Lung (tissue), 16 donors: ENCODE measurements around the gene SDE2. TPM values are rescaled to one million over a fixed set of nuclear protein-coding genes. Genes with fewer than 3 reads are reported as not detected.

Experiments used
- ATAC-seq: fragments of 200-7000 bp; cut with Tn5 transposase; one replicate; pipeline ENCODE4 v1.9.1; 2020; ENCODE audit warnings: moderate number of reproducible peaks; ENCODE audit not compliant: insufficient read depth, low FRiP score
- DNase-seq, 3 donors: peaks; one replicate each; pipeline ENCODE4 v3.0.0-alpha.2; 2013 to 2017
- H3K27ac ChIP-seq, 2 donors: one replicate each; pipeline ENCODE4 v1.5.1; 2013; ENCODE audit warnings: mild to moderate bottlenecking in 2 of 2, moderate library complexity in 2 of 2, control low read depth in 1 of 2, inconsistent platforms in 1 of 2, low read depth in 1 of 2, low read length in 1 of 2
- H3K27me3 ChIP-seq, 3 donors: one replicate each; pipeline ENCODE4 v1.5.1; 2013; ENCODE audit warnings: low read length in 2 of 3; ENCODE audit not compliant: control insufficient read depth in 3 of 3, insufficient read depth in 3 of 3
- H3K36me3 ChIP-seq, 4 donors: one replicate each; pipeline ENCODE4 v1.5.1; 2013; ENCODE audit warnings: low read length in 4 of 4, mild to moderate bottlenecking in 1 of 4, moderate library complexity in 1 of 4; ENCODE audit not compliant: control insufficient read depth in 4 of 4, insufficient read depth in 4 of 4
- H3K4me1 ChIP-seq, 5 donors: one replicate each; pipeline ENCODE4 v1.5.1; 2013; ENCODE audit warnings: low read length in 5 of 5, mild to moderate bottlenecking in 2 of 5, moderate library complexity in 1 of 5; ENCODE audit not compliant: control insufficient read depth in 5 of 5, insufficient read depth in 5 of 5
- H3K4me3 ChIP-seq: one replicate; pipeline ENCODE4 v1.5.1; 2013; ENCODE audit warnings: mild to moderate bottlenecking, control low read depth, moderate library complexity
- H3K9ac ChIP-seq, 2 donors: one replicate each; pipeline ENCODE4 v1.5.1; 2013; ENCODE audit warnings: low read length in 2 of 2, control low read depth in 1 of 2; ENCODE audit not compliant: insufficient read depth in 1 of 2
- H3K9me3 ChIP-seq, 4 donors: one replicate each; pipeline ENCODE4 v1.5.1; 2013; ENCODE audit warnings: low read length in 3 of 4, mild to moderate bottlenecking in 1 of 4, moderate library complexity in 1 of 4; ENCODE audit not compliant: control insufficient read depth in 4 of 4, insufficient read depth in 3 of 4
- WGBS, 2 donors: extraction: QIAGEN DNeasy Blood & Tissue Kit; methylation state at CpG; one replicate each; pipeline ENCODE4 v1.1.7; 2013; 5-methylcytosine and 5-hydroxymethylcytosine counted together
- long read RNA-seq, 5 donors: transcript quantifications; one replicate each; lab custom pipeline, GENCODE V29; 2026
- polyA plus RNA-seq, 2 donors: library from polyadenylated mRNA; stranded (reverse); fragments of 200-250 nt; gene quantifications; one replicate each; pipeline ENCODE4 v1.2.1, GENCODE V29; 2013
- total RNA-seq, 2 donors: library from RNA; depleted of rRNA in 1 of 2; stranded (reverse); fragments of >200 nt in 1 of 2; gene quantifications; one replicate each; pipeline ENCODE4 v1.2.1, GENCODE V29; 2014 to 2021
- TF ChIP-seq, protein P1 (sequence below): IDR thresholded peaks from 2 replicates; pipeline ENCODE4 v1.5.1; 2012; ENCODE audit warnings: mild to moderate bottlenecking; ENCODE audit errors: control extremely low read depth, extremely low read depth
- donor health status: control.
- donor health status: control.
- donor health status: Bipolar disorder and iron deficiency.
- donor health status: healthy.
- donor health status: DM: yes; HTN: yes; CAD: no.

SDE2 gene
- total RNA-seq (10 to 100 TPM; 17.1 to 35.5 TPM), polyA plus RNA-seq (10 to 100 TPM in 1 of 2 donors, 1 to 10 TPM in 1; 6.7 to 13.4 TPM)
- long read RNA-seq, donor 1, transcript SDE2-201 (7 exons, 3,975 nt) = major isoform, 6 of 6 reads
- long read RNA-seq, donor 1, partial matches to known transcripts = 0 of 6 reads
- long read RNA-seq, donor 1, other reads (novel, unspliced or antisense) = 0 of 6 reads
- long read RNA-seq, donor 2 = 0 reads
- long read RNA-seq, donor 3, partial matches to known transcripts = 117 of 118 reads
- long read RNA-seq, donor 3, other reads (novel, unspliced or antisense) = 0 of 118 reads
- long read RNA-seq, donor 4 = 0 reads
- long read RNA-seq, donor 5, transcript SDE2-201 (7 exons, 3,975 nt) = major isoform, 5 of 5 reads
- long read RNA-seq, donor 5, partial matches to known transcripts = 0 of 5 reads
- long read RNA-seq, donor 5, other reads (novel, unspliced or antisense) = 0 of 5 reads

DNA sequence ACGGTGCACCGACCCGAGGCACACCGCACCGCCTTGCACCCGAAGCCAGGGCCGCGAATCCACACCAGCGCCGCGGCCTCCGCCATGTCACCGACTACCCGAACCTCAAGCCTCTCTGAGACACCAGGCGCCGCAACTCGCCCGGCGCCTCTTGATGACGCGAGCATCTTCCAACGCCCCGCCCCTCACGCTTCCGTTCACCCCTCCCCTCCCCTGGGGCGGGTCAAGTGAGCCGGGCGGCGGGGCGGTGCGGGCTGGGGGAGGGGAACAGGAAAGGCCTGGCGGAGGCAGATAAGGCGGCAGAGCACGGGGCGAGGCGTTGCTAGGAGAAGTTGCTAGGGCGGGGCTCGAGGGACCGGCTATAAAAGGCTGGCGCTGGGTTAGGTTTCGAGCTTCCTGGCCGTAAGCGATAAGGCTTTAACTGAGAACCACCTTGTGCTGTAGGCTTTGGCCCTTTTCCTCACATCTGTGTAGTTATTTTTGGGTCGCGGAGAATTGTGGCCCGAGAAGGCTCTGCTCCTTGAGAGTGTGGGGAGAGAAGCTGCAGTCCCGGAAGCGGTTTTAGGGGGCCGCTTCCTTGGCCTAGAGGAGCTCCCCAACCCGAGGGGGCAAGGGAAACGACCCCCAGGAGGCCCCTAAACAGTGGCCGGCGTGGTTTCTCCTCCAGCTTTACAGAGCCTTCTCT lies at the start of gene SDE2:
TSS of gene SDE2 (minus strand) at position 117 of the 685 bp plus-strand sequence. CDS start at position 86, 31 bp downstream.
- ATAC-seq = peak; percentile 97
- no peaks in the 10 kb centered on the region for H3K27me3 ChIP-seq
- WGBS, 2 donors = 0 to 1% methylated on average over 49 to 53 of the region's 53 CpGs
- peak within 1 kb of the TSS; percentile 70 to 97 for H3K9ac ChIP-seq
- peaks cover 0 to 3% (median 3%) of the 10 kb centered on the region in 4 donors for H3K36me3 ChIP-seq
- peak; percentile 99 to 100 (median 100) for DNase-seq
- H3K4me1 ChIP-seq = peaks cover 0 to 22% (median 13%) of the 10 kb centered on the region in 5 donors
- peak within 1 kb of the TSS; percentile 99 to 100 for H3K27ac ChIP-seq
- peak within 1 kb of the TSS; percentile 96 for H3K4me3 ChIP-seq
- no peaks in the 10 kb centered on the region for H3K9me3 ChIP-seq
- TF ChIP-seq, protein P1, sequence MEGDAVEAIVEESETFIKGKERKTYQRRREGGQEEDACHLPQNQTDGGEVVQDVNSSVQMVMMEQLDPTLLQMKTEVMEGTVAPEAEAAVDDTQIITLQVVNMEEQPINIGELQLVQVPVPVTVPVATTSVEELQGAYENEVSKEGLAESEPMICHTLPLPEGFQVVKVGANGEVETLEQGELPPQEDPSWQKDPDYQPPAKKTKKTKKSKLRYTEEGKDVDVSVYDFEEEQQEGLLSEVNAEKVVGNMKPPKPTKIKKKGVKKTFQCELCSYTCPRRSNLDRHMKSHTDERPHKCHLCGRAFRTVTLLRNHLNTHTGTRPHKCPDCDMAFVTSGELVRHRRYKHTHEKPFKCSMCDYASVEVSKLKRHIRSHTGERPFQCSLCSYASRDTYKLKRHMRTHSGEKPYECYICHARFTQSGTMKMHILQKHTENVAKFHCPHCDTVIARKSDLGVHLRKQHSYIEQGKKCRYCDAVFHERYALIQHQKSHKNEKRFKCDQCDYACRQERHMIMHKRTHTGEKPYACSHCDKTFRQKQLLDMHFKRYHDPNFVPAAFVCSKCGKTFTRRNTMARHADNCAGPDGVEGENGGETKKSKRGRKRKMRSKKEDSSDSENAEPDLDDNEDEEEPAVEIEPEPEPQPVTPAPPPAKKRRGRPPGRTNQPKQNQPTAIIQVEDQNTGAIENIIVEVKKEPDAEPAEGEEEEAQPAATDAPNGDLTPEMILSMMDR = no peak

DNA sequence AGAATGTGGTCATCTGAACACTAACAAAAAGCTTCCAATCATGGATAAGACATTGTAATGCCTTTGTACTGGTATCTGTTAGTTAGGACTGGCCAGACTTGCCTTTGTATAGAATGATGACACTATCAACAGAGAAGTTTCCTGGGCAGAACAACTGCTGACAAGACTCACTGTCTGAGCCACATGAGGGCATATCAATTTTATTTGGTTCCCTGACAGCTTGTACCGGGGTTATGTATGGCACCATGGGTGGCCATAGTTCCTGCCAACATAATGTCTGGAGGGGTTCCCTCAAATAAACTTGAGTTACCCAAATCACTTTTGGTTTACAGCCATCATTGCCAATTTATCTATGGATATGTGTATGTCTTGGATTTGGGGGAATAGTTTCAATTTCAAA lies 49.7 kb upstream of the SDE2 start:
- WGBS, 2 donors = 89% methylated on average over 1 of the region's 1 CpG
- TF ChIP-seq, protein P1 = no peak

DNA sequence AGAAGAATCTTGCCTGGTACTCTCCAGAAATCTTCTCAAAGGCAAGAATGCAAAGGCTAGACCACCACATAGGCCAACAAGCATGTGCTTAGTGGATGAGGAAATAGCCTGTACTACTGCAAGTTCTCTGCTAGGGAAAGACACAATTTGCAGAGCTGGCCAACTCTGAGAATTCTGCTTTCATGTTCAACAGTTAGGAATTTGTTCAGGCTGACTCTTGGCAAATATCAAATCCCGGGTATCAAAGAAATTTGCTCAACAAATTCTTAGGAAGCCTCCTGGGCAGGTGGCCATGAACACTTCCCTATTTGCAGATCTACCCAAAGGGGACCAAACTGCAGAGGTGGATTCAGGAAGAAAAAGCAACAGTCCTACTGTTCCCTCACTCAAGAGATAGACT lies 48.4 kb upstream of the SDE2 start:
- Histone ChIP-seq H3K9me3 (no peaks in the 10 kb centered on the region), H3K27me3 (no peaks in the 10 kb centered on the region), H3K27ac (no peak overlapping the region), H3K9ac (no peak overlapping the region), H3K4me1 (no peaks in the 10 kb centered on the region), H3K4me3 (no peak overlapping the region), H3K36me3 (no peaks in the 10 kb centered on the region)
- ATAC-seq = no peak
- peak in 1 of 3 donors; percentile 37 for DNase-seq
- 11 to 31% methylated on average over 1 of the region's 1 CpG for WGBS, 2 donors
- TF ChIP-seq, protein P1 = no peak

More for the DNA sequence above, 49.7 kb upstream of the SDE2 start:
- H3K9me3 ChIP-seq = no peaks in the 10 kb centered on the region
- DNase-seq = no peak
- no peaks in the 10 kb centered on the region for H3K36me3 ChIP-seq
- no peaks in the 10 kb centered on the region for H3K27me3 ChIP-seq
- no peaks in the 10 kb centered on the region for H3K4me1 ChIP-seq
- ATAC-seq = no peak
- H3K27ac ChIP-seq = no peak overlapping the region
- no peak overlapping the region for H3K4me3 ChIP-seq
- H3K9ac ChIP-seq = no peak overlapping the region
